HG02938 (cell line): ENCODE results near the gene TUBGCP5.
"Not testable (repeated sequence)": the region's sequence is repeated elsewhere in the genome, so short reads cannot be mapped to it uniquely, and the experiment has no call there.

Experiments
- ATAC-seq: cut with Tn5 transposase; IDR thresholded peaks from one replicate; pipeline ENCODE4 v1.9.1; 2021; ENCODE audit warnings: mild to moderate bottlenecking, moderate library complexity; ENCODE audit not compliant: unreplicated experiment

TUBGCP5 gene

GRCh38 chr15:23043535-23043934, 4.2 kb upstream of the TUBGCP5 start:
- not testable (repeated sequence) for ATAC-seq

DNA sequence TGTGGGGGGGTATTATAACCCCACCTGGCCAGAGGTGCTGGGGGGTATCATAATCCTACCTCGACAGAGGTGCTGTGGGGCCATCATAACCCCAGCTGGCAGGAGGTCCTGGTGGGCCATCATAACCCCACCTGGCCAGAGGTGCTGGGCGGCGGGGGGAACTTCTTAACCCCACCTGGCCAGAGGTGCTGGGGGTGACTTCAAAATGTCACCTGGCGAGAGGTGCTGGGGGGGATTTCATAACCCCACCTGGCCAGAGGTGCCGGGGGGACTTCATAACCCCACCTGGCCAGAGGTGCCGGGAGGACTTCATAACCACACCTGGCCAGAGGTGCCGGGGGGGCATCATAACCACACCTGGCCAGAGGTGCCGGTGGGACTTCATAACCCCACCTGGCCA, 2.4 kb upstream of the TUBGCP5 start:
- not testable (repeated sequence) for ATAC-seq

GRCh38 chr15:23039917-23040281, 530 bp upstream of the TUBGCP5 start:
- ATAC-seq: peak; percentile 20

DNA sequence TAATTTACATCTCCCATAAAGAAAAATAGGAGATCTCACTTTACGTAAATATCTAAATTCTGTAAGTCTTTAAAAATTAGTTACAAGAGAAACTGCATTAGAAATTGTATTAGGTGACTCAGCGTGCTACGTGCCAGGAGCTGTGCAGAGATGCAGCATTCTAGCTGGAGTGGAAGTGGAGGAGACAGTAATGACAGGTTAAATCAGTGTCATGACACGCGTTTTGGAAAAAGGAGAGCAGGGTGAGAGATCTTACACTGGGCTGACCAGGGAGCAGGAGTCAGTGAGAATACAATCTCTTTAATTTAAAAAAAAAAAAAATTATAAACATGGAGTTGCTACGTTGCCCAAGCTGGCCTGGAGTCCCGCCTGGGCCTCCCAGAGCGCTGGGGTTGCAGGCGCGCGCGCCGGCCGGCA, 635 bp downstream of the TUBGCP5 start:
- ATAC-seq: peak; percentile 26

DNA sequence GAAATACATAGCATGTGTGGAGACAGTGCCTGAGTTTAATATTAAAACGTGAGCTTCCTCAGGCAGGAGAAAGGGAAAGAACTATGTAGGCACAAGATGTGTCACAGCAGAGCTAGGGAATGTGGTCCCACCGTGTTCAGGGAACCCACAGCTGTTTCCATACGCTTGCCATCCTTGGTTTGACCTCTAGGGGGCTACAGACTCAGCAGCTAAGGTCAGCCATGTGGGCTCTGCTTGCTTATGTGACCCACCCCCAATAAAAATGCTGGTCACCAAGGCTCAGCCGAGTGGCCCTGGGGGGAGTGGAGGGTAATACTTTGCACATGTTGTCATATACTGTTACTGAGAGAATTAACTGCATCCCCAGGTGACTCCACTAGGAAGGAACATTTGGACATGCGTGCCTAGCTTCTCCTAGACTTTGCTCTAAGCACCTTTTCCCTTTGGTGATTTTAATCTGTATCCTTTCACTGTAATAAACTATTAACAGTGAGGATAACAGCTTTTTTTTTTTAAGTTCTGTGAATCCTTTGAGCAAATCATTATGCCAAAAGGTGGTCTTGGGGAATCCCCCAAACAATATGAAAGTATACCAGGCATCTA, 3.3 kb downstream of the TUBGCP5 start:
- no peak for ATAC-seq

GRCh38 chr15:23033979-23034378, 5.4 kb downstream of the TUBGCP5 start:
- no peak for ATAC-seq

- ATAC-seq: no peak
These were observed 13.2 kb downstream of the TUBGCP5 start for GRCh38 chr15:23026218-23026617.

DNA sequence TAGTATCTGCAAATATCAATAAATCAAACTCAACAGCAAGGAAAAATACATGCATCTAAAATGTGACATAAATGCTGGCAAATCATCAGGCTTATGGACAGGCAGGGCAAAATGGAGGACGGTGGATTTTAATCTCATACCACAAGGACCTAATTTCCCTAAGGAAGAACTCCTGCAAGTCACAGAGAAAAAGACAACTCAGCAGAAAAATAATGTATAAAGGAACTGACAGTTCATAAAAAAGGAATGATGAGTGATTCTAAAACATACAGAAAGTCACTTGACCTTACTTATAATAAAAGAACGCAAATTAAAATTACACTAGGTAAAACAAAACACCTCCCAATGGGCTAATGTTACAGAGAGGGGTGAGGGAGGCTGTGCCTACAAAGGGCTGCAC, 17.2 kb downstream of the TUBGCP5 start:
- ATAC-seq: no peak

DNA sequence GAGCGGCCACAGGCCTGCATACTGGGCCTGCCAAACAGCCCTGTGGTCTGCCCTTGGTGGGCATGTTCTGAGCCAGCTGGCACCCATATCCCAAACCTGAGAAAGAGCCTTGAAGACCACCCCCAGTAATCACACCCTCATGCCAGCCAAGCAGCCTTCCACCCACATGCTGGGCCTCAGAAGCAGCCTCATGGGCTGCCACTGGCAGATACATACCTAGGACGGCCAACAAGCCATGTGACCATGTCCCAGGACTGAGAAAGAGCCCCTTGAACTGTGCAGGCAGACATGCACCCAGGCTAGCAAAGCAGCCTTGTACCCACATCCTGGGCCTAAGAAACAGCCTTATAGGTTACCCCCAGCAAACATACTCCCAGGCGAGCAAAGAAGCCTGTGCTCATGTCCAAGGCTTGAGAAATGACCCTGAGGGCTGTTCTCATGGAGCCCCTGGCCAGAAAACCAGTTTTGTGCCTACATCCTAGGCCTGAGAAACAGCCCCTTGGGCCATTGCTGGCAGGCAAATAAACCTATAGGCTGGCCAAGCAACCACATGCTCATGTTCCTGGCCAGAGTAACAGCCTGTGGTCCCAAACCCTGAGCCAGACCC, 24.9 kb downstream of the TUBGCP5 start:
- ATAC-seq: no peak

GRCh38 chr15:23013681-23014080, 25.7 kb downstream of the TUBGCP5 start:
- no peak for ATAC-seq

DNA sequence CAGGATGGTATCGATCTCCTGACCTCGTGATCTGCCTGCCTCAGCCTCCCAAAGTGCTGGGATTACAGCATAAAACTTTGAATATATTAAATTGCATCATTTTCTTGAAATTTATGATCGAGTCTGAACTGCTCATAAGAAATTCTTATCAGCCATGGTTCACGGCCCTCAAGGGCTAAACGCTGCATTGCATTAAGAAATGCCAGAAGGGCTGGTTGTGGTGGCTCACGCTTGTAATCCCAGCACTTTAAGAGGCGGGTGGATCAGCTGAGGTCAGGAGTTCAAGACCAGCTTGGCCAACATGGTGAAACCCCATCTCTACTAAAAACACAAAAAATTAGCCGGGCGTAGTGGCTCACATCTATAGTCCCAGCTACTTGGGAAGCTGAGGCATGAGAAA, 26.8 kb downstream of the TUBGCP5 start:
- ATAC-seq: not testable (repeated sequence)

DNA sequence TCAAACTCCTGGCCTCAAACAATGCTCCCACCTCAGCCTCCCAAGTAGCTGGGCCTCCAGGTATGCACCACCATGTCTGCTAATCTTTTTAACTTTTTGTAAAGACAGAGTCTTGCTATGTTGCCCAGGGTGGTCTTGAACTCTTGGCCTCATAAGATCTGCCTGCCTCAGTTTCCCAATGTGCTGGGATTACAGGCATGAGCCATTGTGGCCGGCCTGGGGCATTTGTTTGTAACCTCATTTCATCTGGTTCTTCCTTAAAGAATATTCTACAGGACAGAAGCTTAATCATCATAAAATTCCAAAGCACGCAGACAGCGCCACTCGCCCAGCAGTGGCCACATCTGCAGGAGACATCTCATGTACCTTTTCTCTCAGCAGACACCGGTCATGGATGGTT, 35.6 kb downstream of the TUBGCP5 start:
- ATAC-seq: no peak

- ATAC-seq: no peak
These were observed 36.4 kb downstream of the TUBGCP5 start for GRCh38 chr15:23002920-23003319.

GRCh38 chr15:22995795-22996194, 43.6 kb downstream of the TUBGCP5 start:
- ATAC-seq: no peak

GRCh38 chr15:22992024-22992326, 47.4 kb downstream of the TUBGCP5 start:
- no peak for ATAC-seq

GRCh38 chr15:22989576-22990477, 49.5 kb downstream of the TUBGCP5 start:
- no peak for ATAC-seq

- ATAC-seq: no peak
These were observed 50.6 kb downstream of the TUBGCP5 start for GRCh38 chr15:22988811-22989210.

- ATAC-seq: not testable (repeated sequence)
These were observed 57.4 kb downstream of the TUBGCP5 start for GRCh38 chr15:22981931-22982330.

DNA sequence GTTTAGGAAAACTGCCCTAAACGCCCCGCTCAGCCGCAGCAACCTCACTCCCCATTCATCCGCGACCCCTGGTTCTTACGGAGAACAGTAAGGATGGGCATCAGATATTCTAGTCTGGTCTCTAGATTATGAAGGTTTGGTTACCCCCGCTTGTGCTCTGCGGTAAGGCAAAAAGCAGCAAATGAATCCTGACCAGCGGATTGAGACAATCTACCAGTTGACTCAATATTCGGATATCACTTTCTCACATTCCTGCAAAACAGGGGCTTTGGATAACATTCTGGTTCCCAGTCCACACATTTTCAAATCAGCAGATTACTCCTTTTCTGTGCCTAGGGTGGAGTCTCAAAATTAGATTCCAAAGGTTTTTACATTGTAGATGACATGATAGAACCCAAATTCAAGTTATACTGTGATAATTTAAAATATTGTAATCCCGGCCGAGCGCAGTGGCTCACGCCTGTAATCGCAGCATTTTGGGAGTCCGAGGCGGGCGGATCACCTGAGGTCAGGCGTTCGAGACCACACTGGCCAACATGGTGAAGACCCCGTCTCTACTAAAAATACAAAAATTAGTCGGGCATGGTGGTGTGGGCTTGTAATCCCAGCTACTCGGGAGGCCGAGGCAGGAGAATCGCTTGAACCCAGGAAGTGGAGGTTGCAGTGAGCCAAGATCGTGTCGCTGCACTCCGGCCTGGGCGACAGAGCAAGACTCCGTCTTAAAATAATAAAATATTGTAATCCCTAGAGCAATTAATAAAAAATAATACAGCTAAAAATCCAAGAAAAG, 58.1 kb downstream of the TUBGCP5 start:
- no peak for ATAC-seq

DNA sequence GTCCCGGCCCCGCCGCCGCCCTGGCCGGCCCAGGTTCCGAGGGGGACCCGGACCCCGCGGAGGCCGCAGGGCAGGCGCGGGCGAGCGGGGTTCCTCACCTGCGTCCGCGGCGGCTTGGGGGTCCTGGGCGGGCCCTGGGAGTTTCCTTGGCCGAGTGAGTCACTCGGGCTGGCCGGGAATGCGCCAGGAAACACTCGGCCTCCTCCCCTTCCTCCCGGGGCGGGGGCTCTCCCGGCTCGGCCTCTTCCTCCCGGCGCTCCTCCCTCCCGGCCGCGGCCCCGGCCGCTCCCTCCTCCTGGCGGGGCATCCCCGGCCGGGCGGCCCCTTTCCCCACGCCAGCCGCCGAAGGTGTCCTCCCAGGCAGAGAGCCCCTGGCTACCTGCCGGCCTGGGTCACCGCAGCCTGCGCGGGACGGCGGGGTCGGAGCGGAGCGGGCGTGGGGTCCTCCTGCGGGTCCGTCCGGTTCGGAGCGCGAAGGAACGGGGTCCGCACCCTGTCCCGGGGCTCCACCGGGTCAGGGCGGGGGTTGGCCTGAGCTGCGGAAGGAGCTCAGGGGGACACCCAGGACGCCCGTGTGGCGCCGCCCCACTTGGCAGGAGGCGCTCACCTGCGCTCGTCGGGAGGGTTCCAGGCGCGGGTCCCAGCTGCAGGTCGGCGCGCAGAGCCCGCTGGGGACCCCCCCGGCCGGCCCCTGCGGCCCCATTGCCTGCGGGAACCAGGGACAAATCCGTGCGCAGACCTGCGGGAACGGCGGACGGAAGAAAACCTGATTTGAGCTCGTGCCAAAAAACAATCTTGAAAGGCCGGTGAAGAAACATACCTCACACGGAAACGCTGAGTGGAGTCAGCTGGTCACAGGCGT, 58.9 kb downstream of the TUBGCP5 start, which contains the start of gene CYFIP1:
Gene CYFIP1 (minus strand): TSS at position 180 of the 862 bp plus-strand sequence. CDS start 33,083 bp downstream, outside the sequence.
- ATAC-seq: no peak
